Gastroesophageal sphincter (tissue), 4 donors: ENCODE results near the gene MALL. TPM values are rescaled to one million over a fixed set of nuclear protein-coding genes. Genes with fewer than 3 reads are reported as not detected.
"Not testable (repeated sequence)": the region's sequence is repeated elsewhere in the genome, so short reads cannot be mapped to it uniquely, and the experiment has no call there.

Source experiments
- ATAC-seq: fragments of 150-250 bp; one replicate; pipeline ENCODE4 v1.9.1; 2016; ENCODE audit warnings: mild to moderate bottlenecking, moderate library complexity
- H3K27ac ChIP-seq, 4 donors: fragments of 200-600 bp; sonication (generic) in 3 of 4; 1 replicate in 3 of 4; 2 replicates in 1 of 4; pipeline ENCODE4 v1.5.1; 2016 to 2019
- H3K27me3 ChIP-seq: fragments of 200-600 bp; sonication (generic); one replicate; pipeline ENCODE4 v1.5.1; 2019
- H3K36me3 ChIP-seq, 2 donors: fragments of 200-600 bp; sonication (generic); one replicate each; pipeline ENCODE4 v1.5.1; 2019; ENCODE audit warnings: control low read depth in 1 of 2
- H3K4me1 ChIP-seq, 3 donors: fragments of 200-600 bp; sonication (generic); 1 replicate in 2 of 3; 2 replicates in 1 of 3; pipeline ENCODE4 v1.5.1; 2016 to 2019; ENCODE audit warnings: control low read depth in 2 of 3
- H3K4me3 ChIP-seq, 2 donors: fragments of 200-600 bp; sonication (generic); one replicate each; pipeline ENCODE4 v1.5.1; 2019; ENCODE audit warnings: mild to moderate bottlenecking in 1 of 2, moderate library complexity in 1 of 2
- H3K9me3 ChIP-seq, 3 donors: fragments of 200-600 bp; sonication (generic); one replicate each; pipeline ENCODE4 v1.5.1; 2017 to 2019; ENCODE audit warnings: control low read depth in 2 of 3
- EP300 ChIP-seq: sonication (generic); formaldehyde crosslinking; IDR thresholded peaks from one replicate; pipeline ENCODE4 v1.6.1; 2017; ENCODE audit warnings: antibody characterized with exemption, mild to moderate bottlenecking
- POLR2A ChIP-seq, 2 donors: fragments of 450-650 bp; IDR thresholded peaks; one replicate each; pipeline ENCODE4 v1.6.1; 2017; ENCODE audit warnings: antibody characterized with exemption in 2 of 2, mild to moderate bottlenecking in 2 of 2, moderate library complexity in 1 of 2
- POLR2AphosphoS5 ChIP-seq: sonication (generic); formaldehyde crosslinking; IDR thresholded peaks from one replicate; pipeline ENCODE4 v1.6.1; 2017; ENCODE audit warnings: antibody characterized with exemption
- WGBS, 2 donors: methylation state at CpG; one replicate each; pipeline ENCODE4 v1.1.5; 2018; ENCODE audit warnings: low coverage in 1 of 2; 5-methylcytosine and 5-hydroxymethylcytosine counted together
- total RNA-seq, 4 donors: library from RNA; depleted of rRNA; stranded (reverse); fragments of >200 nt; gene quantifications; one replicate each; pipeline ENCODE4 v1.1.0, GENCODE V29; 2016
- TF ChIP-seq, protein P1 (sequence below), 4 experiments: fragments of 200-600 bp in 2 of 4; fragments of 450-650 bp in 2 of 4; sonication (generic) in 1 of 4; IDR thresholded peaks; one replicate each; pipeline ENCODE4 v1.5.1; 2017 to 2019; ENCODE audit warnings: antibody characterized with exemption in 4 of 4, mild to moderate bottlenecking in 2 of 4, moderate library complexity in 2 of 4

Gene MALL
- total RNA-seq, 4 donors from 2014 or later: 2.5 to 28.3 (median 14.8) TPM

DNA sequence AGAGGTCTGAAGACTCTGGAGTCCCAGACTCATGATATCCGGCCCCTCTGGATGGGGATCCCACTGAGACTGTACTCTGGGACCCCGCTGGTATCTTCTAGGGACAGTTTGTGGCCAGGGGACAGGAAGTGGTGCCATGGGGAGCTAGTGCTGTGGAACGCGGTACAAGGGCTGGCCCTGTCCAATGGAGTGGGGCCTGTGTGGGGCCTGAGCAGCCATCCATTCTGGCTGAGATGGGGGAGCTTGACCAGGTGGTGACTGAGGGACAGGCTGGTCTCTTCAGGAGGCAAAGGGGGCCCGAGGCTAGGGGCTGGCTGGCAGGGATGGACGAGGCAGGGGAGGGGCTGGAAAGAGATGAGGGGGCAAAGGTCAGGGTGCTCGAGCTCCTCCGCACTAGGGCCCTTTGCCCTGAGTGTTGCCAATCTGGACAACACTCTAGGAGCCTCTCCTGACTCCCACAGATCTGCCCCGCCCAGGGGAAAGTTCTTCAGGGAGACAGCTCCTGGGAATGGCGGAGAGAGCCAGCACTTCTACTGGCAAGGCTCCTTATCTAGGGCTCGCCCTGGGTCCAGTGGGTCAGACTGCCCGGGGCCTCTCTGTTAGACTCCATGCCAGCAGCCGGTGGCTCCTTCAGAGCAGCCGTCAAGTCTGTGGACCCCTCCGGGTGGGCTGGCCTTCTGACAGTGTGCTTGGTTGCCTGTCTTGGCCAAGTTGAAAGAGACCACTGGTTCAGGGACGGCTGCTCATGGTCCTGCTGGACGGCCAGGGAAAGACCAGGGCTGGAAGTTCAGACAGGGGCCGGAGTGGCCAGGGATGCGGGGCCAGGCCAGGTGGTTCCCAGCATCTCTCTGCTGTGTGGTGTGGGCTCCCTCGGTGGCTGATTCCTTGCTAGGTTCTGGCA, 12.3 kb downstream of the MALL start:
- Histone ChIP-seq H3K4me3 (no peak overlapping the region), H3K36me3 (no peaks in the 10 kb centered on the region), H3K27ac (peak overlapping the region in 3 of 4 donors; percentile 68 to 83 (median 71)), H3K4me1 (peaks cover 0 to 19% (median 11%) of the 10 kb centered on the region in 3 donors), H3K27me3 (peaks cover 23% of the 10 kb centered on the region), H3K9me3 (no peaks in the 10 kb centered on the region)
- 100% methylated on average over 1 of the region's 20 CpGs; no CpG with 5 or more reads in 1 of the 2 donors for WGBS, 2 donors
- TF ChIP-seq POLR2AphosphoS5: no peak
- TF ChIP-seq EP300: no peak
- TF ChIP-seq, protein P1, sequence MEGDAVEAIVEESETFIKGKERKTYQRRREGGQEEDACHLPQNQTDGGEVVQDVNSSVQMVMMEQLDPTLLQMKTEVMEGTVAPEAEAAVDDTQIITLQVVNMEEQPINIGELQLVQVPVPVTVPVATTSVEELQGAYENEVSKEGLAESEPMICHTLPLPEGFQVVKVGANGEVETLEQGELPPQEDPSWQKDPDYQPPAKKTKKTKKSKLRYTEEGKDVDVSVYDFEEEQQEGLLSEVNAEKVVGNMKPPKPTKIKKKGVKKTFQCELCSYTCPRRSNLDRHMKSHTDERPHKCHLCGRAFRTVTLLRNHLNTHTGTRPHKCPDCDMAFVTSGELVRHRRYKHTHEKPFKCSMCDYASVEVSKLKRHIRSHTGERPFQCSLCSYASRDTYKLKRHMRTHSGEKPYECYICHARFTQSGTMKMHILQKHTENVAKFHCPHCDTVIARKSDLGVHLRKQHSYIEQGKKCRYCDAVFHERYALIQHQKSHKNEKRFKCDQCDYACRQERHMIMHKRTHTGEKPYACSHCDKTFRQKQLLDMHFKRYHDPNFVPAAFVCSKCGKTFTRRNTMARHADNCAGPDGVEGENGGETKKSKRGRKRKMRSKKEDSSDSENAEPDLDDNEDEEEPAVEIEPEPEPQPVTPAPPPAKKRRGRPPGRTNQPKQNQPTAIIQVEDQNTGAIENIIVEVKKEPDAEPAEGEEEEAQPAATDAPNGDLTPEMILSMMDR (IDR thresholded peaks at IDR 0.05): no peak
- TF ChIP-seq POLR2A (IDR thresholded peaks at IDR 0.05): no peak
- ATAC-seq: no peak

DNA sequence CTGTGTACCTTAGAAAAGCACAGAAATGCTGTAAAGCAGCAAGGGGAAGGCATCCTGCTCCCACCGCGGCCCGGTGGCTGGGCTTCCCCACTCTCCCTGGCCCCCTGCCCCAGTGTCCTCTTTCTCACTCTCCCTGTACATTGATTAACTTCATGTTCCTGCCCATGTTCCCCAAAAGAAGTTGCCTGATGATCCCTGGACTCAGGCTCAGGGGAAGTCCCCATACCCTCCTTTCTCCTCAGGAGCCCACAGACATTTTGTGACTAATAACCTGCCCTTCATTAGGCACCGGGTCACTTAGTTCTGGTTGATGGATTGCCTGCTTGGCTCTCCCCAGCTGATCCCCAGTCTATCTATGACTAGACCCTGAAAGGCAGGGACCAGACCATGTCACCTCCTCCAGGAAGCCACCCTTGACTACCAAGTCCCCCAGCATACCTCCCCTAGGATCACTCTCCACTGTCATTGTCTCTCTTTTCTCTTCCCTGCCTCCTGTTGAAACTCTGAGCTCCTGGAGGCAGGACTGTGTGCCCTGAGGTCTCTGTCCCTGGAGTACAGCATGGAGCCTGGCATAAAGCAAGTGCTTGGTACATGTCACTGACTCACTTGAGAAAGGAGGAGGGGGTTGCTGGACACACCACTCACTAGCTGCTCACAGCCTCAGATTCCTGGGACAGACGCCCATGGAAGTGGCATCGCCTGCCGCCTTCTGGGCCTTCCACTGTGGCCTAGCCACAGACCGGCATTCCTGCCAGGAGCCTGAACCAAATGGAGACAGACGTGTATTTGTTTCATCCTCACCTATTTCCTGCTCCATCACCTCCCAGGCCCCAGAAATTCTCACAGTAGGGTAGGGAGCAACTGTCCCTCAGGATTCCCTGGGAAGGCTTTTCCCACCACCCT, 13.5 kb downstream of the MALL start:
- Histone ChIP-seq H3K9me3 (no peaks in the 10 kb centered on the region), H3K4me3 (no peak overlapping the region), H3K27ac (peak overlapping the region; percentile 2 to 83 (median 70)), H3K4me1 (peaks cover 0 to 19% (median 11%) of the 10 kb centered on the region in 3 donors), H3K27me3 (peaks cover 16% of the 10 kb centered on the region), H3K36me3 (no peaks in the 10 kb centered on the region)
- ATAC-seq: no peak
- 73 to 80% methylated on average over 4 to 9 of the region's 9 CpGs for WGBS, 2 donors
- TF ChIP-seq POLR2AphosphoS5: no peak
- no peak for TF ChIP-seq EP300
- no peak for TF ChIP-seq POLR2A (IDR thresholded peaks at IDR 0.05)
- TF ChIP-seq, protein P1 (IDR thresholded peaks at IDR 0.05): no peak

DNA sequence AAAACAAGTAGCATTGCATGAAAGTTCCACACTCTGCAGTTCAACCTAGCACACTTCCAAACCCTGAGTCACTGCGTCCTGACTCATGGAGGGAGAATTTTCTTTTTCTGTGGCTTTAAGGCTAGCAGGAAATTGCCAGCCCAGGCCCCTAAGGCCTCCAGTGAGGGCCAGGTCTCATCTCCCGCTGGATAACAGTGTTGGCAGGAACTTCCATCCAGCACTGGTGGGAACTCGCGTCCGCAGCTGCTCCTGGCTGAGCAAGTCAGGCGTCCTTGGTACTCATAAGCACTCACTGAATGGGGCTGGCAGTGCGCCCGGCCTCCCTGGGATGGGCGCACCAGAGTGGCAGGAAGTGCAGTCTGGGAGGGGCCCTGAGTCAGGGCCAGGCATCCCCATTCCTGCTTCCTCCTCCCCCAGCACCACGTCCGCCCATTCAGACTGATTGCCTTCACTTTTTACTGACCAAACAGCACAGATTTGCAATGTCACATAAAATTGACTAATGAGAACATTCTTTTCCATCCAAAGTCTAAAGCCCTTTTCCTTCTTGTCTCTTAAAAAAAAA, 14.3 kb downstream of the MALL start:
- WGBS, 2 donors: 0% methylated on average over 1 of the region's 11 CpGs; no CpG with 5 or more reads in 1 of the 2 donors
- Histone ChIP-seq H3K27me3 (peaks cover 8% of the 10 kb centered on the region), H3K4me3 (no peak overlapping the region), H3K4me1 (peaks cover 0 to 19% (median 11%) of the 10 kb centered on the region in 3 donors), H3K36me3 (no peaks in the 10 kb centered on the region), H3K27ac (peak overlapping the region in 3 of 4 donors; percentile 68 to 83 (median 71)), H3K9me3 (no peaks in the 10 kb centered on the region)
- TF ChIP-seq POLR2A (IDR thresholded peaks at IDR 0.05) (no peak), POLR2AphosphoS5 (peak; percentile 65), EP300 (no peak)
- TF ChIP-seq, protein P1 (IDR thresholded peaks at IDR 0.05): no peak
- ATAC-seq: peak; percentile 93

DNA sequence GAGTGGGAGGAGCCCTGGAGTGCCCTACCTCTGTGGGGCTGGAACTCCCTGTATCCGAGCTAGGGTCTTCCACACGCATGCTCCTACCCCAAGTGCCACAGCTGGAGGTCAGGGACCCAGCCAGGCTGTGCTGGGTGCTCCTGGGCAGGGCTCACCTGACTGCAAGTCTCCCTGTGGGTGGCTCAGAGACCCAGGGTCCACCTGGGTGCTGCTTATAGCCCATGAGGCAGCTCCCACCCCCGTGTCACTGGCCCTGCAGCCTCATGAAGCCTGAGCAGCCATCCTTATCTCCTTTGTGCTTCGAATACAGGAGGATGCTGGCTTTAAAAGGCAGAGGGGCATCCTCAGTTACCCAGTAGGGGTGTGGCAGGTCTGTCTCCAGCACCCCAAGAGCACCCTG, 14.7 kb downstream of the MALL start:
- not testable (repeated sequence) for H3K36me3 ChIP-seq, ATAC-seq, H3K27me3 ChIP-seq, H3K9me3 ChIP-seq, H3K4me3 ChIP-seq
- peaks cover 0 to 19% (median 11%) of the 10 kb centered on the region in 3 donors for H3K4me1 ChIP-seq
- H3K27ac ChIP-seq: peak overlapping the region in 3 of 4 donors; percentile 68 to 83 (median 71)
- WGBS, 2 donors: no CpG with 5 or more reads among the region's 4 CpGs

DNA sequence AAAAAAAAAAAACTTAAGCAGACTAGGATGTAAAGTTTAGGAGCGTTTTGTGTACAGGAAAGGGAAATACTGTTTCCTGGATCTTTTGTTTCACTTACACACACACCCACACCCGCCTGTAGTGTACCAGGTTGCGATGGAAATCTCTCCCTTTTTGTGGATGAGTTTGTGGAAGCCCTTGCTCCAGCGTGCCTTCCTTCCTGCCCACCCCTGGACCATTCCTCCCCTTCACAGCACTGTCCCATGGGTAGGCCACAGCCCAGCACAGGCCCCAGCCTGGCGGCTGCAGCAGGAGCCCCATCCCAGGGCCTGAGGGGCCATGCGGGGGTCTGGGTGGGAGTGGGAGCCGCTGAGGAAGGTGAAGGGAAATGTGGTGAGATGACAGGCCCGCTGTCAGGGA, 15.1 kb downstream of the MALL start:
- Histone ChIP-seq H3K4me1 (peaks cover 0 to 19% (median 11%) of the 10 kb centered on the region in 3 donors), H3K9me3 (no peaks in the 10 kb centered on the region), H3K27me3 (peaks cover 5% of the 10 kb centered on the region), H3K4me3 (no peak overlapping the region), H3K36me3 (no peaks in the 10 kb centered on the region), H3K27ac (peak overlapping the region in 3 of 4 donors; percentile 68 to 83 (median 71))
- no peak for ATAC-seq
- WGBS, 2 donors: 63 to 69% methylated on average over 2 to 3 of the region's 8 CpGs
- TF ChIP-seq POLR2AphosphoS5 (no peak), POLR2A (IDR thresholded peaks at IDR 0.05) (no peak), EP300 (no peak)
- TF ChIP-seq, protein P1 (IDR thresholded peaks at IDR 0.05): no peak
